K562 (cell line): ENCODE measurements around the gene GRK1. TPM values are rescaled to one million over a fixed set of nuclear protein-coding genes. Genes with fewer than 3 reads are reported as not detected.

ENCODE experiments used
- ATAC-seq: fragments of 200-7000 bp; cut with Tn5 transposase; 3 replicates; pipeline ENCODE4 v1.9.1; 2020; ENCODE audit warnings: moderate library complexity
- BruUV-seq: library from RNA; stranded (reverse); fragments of 400-500 nt; replicated peaks from 2 replicates; lab custom pipeline; 2021; lab: Mats Ljungman, UMichigan
- CTCF ChIA-PET: fragments of 300-600 bp; formaldehyde crosslinking; extraction: SDS; loops from one replicate; lab custom pipeline; 2021; ENCODE audit warnings: low intra/inter-chr PET ratio; lab: Yijun Ruan, JAX
- POLR2A ChIA-PET: fragments of 300-600, 350-650 bp; sonication (Branson Sonifier 250); formaldehyde crosslinking; extraction: SDS; loops from one replicate; lab custom pipeline; 2021; ENCODE audit warnings: antibody characterized with exemption, inconsistent platforms; lab: Yijun Ruan, JAX
- DNase-seq, 4 experiments: peaks; one replicate each; pipeline versions ENCODE4 v3.0.0 to v3.0.0-alpha.2; 2011 to 2018; ENCODE audit warnings: low spot score in 3 of 4, mixed read lengths in 3 of 4; ENCODE audit errors: extremely low read depth in 1 of 4
- FAIRE-seq: peaks from 2 replicates; lab custom pipeline; 2011; peaks lifted over from hg19 to GRCh38; lab: Jason Lieb, UNC
- H2AFZ ChIP-seq: 2 replicates; pipeline ENCODE4 v1.6.0; 2011; ENCODE audit warnings: low read depth, low read length, control low read depth, inconsistent platforms
- H3K27ac ChIP-seq: fragments of 200-600 bp; 3 replicates; pipeline ENCODE4 v1.8.0; 2011; ENCODE audit warnings: low read depth, mild to moderate bottlenecking, control low read depth, inconsistent platforms, low read length, moderate library complexity, mixed read lengths; ENCODE audit errors: extremely low read depth
- H3K27me3 ChIP-seq, 2 experiments: fragments of 300-600 bp in 1 of 2; 2 replicates in 1 of 2; 3 replicates in 1 of 2; pipeline versions ENCODE4 v1.6.0 to v1.8.0; 2011; ENCODE audit warnings: inconsistent platforms in 2 of 2, low read length in 2 of 2, mild to moderate bottlenecking in 1 of 2, mixed read lengths in 1 of 2, moderate library complexity in 1 of 2; ENCODE audit not compliant: control insufficient read depth in 2 of 2, insufficient read depth in 2 of 2
- H3K36me3 ChIP-seq: fragments of 300-600 bp; 3 replicates; pipeline ENCODE4 v1.8.0; 2011; ENCODE audit warnings: mild to moderate bottlenecking, low read length, inconsistent platforms; ENCODE audit not compliant: control insufficient read depth, insufficient read depth
- H3K4me1 ChIP-seq, 2 experiments: fragments of 200-600 bp in 1 of 2; replicated peaks in 1 of 2; 2 replicates in 1 of 2; 3 replicates in 1 of 2; pipeline versions ENCODE4 v1.5.1 to v1.8.0; 2011; ENCODE audit warnings: inconsistent platforms in 2 of 2, low read length in 2 of 2, mild to moderate bottlenecking in 1 of 2, mixed read lengths in 1 of 2, moderate library complexity in 1 of 2; ENCODE audit not compliant: control insufficient read depth in 2 of 2, insufficient read depth in 2 of 2
- H3K4me2 ChIP-seq: 2 replicates; pipeline ENCODE4 v1.6.1; 2011; ENCODE audit warnings: low read length, control low read depth, inconsistent platforms, mixed read lengths; ENCODE audit not compliant: insufficient read depth
- H3K4me3 ChIP-seq: fragments of 200-600 bp; sonication (generic), shearing (Covaris generic); 2 replicates; pipeline ENCODE4 v1.5.1; 2016; ENCODE audit warnings: control low read depth, inconsistent platforms
- H3K79me2 ChIP-seq: fragments of 200-600 bp; 3 replicates; pipeline ENCODE4 v1.8.0; 2011; ENCODE audit warnings: low read length, inconsistent platforms; ENCODE audit not compliant: control insufficient read depth, insufficient read depth
- H3K9ac ChIP-seq, 2 experiments: 2 replicates each; pipeline versions ENCODE4 v1.6.0 to v1.6.1; 2011; ENCODE audit warnings: low read depth in 2 of 2, low read length in 2 of 2, control low read depth in 1 of 2, inconsistent platforms in 1 of 2, mild to moderate bottlenecking in 1 of 2, mixed read lengths in 1 of 2; ENCODE audit not compliant: insufficient read depth in 1 of 2
- H3K9me1 ChIP-seq: one replicate; pipeline ENCODE4 v1.6.0; 2011; ENCODE audit warnings: inconsistent platforms, mild to moderate bottlenecking, low read length, moderate library complexity; ENCODE audit not compliant: control insufficient read depth, insufficient read depth
- H3K9me3 ChIP-seq: replicated peaks from 2 replicates; pipeline ENCODE4 v1.5.1; 2011; ENCODE audit warnings: low read depth, low read length, inconsistent platforms; ENCODE audit not compliant: control insufficient read depth, insufficient read depth
- H4K20me1 ChIP-seq: replicated peaks from 2 replicates; pipeline ENCODE4 v1.6.1; 2011; ENCODE audit warnings: low read length, inconsistent platforms, mixed read lengths; ENCODE audit not compliant: control insufficient read depth, insufficient read depth
- ARID2 ChIP-seq: fragments of 450-650 bp; IDR thresholded peaks from 2 replicates; pipeline ENCODE4 v1.6.1; 2017; ENCODE audit warnings: antibody characterized with exemption, mild to moderate bottlenecking
- CHD2 ChIP-seq: IDR thresholded peaks from 2 replicates; pipeline ENCODE4 v1.6.1; 2011; ENCODE audit warnings: low read depth, low read length
- EGR1 ChIP-seq: fragments of 450-650 bp; conservative IDR thresholded peaks from 2 replicates; pipeline ENCODE4 v1.6.1; 2017; ENCODE audit warnings: mild to moderate bottlenecking
- FOXA1 ChIP-seq: fragments of 450-650 bp; IDR thresholded peaks from 2 replicates; pipeline ENCODE4 v1.6.1; 2016; ENCODE audit warnings: mild to moderate bottlenecking, borderline replicate concordance
- FOXP1 ChIP-seq: sonication (generic); formaldehyde crosslinking; IDR thresholded peaks from 2 replicates; pipeline ENCODE4 v1.8.0; 2022; ENCODE audit warnings: mild to moderate bottlenecking, missing genetic modification reagents
- HSF4 ChIP-seq: fragments of 250-450 bp; sonication (Bioruptor Pico); IDR thresholded peaks from 2 replicates; pipeline ENCODE4 v2.1.2; 2022; ENCODE audit warnings: mild to moderate bottlenecking, moderate library complexity, borderline replicate concordance
- MCM3 ChIP-seq: fragments of 450-650 bp; IDR thresholded peaks from 2 replicates; pipeline ENCODE4 v1.6.1; 2016
- MEF2A ChIP-seq: IDR thresholded peaks from 2 replicates; pipeline ENCODE4 v1.6.1; 2011; ENCODE audit warnings: low read depth, mild to moderate bottlenecking, low read length, moderate library complexity; ENCODE audit not compliant: control insufficient read depth
- MIER1 ChIP-seq: fragments of 450-650 bp; IDR thresholded peaks from 2 replicates; pipeline ENCODE4 v1.6.1; 2016; ENCODE audit warnings: antibody characterized with exemption, mild to moderate bottlenecking, low read depth
- MTA2 ChIP-seq: fragments of 450-650 bp; IDR thresholded peaks from 2 replicates; pipeline ENCODE4 v1.6.1; 2016; ENCODE audit warnings: low read depth
- RNF2 ChIP-seq: sonication (generic); IDR thresholded peaks from 2 replicates; pipeline ENCODE4 v1.6.1; 2016
- TAF1 ChIP-seq: IDR thresholded peaks from 2 replicates; pipeline ENCODE4 v1.6.1; 2011; ENCODE audit warnings: mild to moderate bottlenecking, low read length, moderate library complexity; ENCODE audit not compliant: insufficient read depth, control insufficient read depth, severe bottlenecking; ENCODE audit errors: extremely low read depth
- TARDBP ChIP-seq: fragments of 450-650 bp; IDR thresholded peaks from 2 replicates; pipeline ENCODE4 v1.6.1; 2016
- ZNF311 ChIP-seq: fragments of 250-450 bp; sonication (Bioruptor Pico); IDR thresholded peaks from 2 replicates; pipeline ENCODE4 v1.4.0; 2020; ENCODE audit warnings: mild to moderate bottlenecking, moderate library complexity
- WGBS: fragments of 100-300 bp; shearing (Covaris generic); methylation state at CpG from one replicate; pipeline ENCODE4 v1.1.6; 2016; ENCODE audit warnings: low coverage, mixed read lengths; ENCODE audit not compliant: insufficient coverage; ENCODE audit errors: missing lambda C conversion rate; 5-methylcytosine and 5-hydroxymethylcytosine counted together
- in situ Hi-C: fragments of 300-500 bp; cut with MboI; formaldehyde crosslinking; loops from 4 replicates; pipeline ENCODE4 v1.15.0; 2018; ENCODE audit warnings: inconsistent platforms, mixed read lengths
- intact Hi-C: fragments of 100-400 bp; cut with micrococcal nuclease; formaldehyde crosslinking; loops from 2 replicates; pipeline ENCODE4 v1.14.2; 2022
- polyA plus RNA-seq, 8 experiments: library from polyadenylated mRNA; depleted of rRNA in 4 of 8; stranded (reverse) in 5 of 8; unstranded in 3 of 8; fragments of >200 nt; fragmentation: Nextera tagmentation in 2 of 8; fragmentation: Illumina TruSeq in 1 of 8; extraction: Ambion mirVana in 2 of 8; extraction: Trizol in 1 of 8; gene quantifications; 2 replicates each; pipeline versions ENCODE4 v1.2.1 to v1.2.3, GENCODE V29; 2011 to 2014; ENCODE audit warnings: inconsistent platforms in 1 of 8, missing spikeins in 1 of 8
- total RNA-seq, 7 experiments: library from RNA; depleted of rRNA in 6 of 7; stranded (reverse); fragments of >200 nt in 6 of 7; fragmentation: Illumina TruSeq in 2 of 7; extraction: Trizol in 2 of 7; gene quantifications; 2 replicates each; pipeline versions ENCODE4 v1.2.1 to v1.2.3, GENCODE V29; 2011 to 2021; ENCODE audit warnings: low replicate concordance in 1 of 7
- TF ChIP-seq, protein P1 (sequence below), 2 experiments: fragments of 450-650 bp; IDR thresholded peaks; 2 replicates each; pipeline ENCODE4 v1.6.1; 2016
- TF ChIP-seq, protein P2 (sequence below): fragments of 250-450 bp; sonication (Bioruptor Pico); IDR thresholded peaks from 2 replicates; pipeline ENCODE4 v1.8.0; 2022; ENCODE audit warnings: moderate library complexity, mild to moderate bottlenecking, inconsistent platforms
- TF ChIP-seq, protein P3 (sequence below): fragments of 450-650 bp; IDR thresholded peaks from 2 replicates; pipeline ENCODE4 v1.6.1; 2017; ENCODE audit warnings: mild to moderate bottlenecking, moderate library complexity

The GRK1 gene
- total and polyA plus RNA-seq, 9 of the 15 experiments (the other 6 are each of a cell fraction or from before 2014, with no cell fraction given), result 0.09 TPM; not detected in 8

DNA sequence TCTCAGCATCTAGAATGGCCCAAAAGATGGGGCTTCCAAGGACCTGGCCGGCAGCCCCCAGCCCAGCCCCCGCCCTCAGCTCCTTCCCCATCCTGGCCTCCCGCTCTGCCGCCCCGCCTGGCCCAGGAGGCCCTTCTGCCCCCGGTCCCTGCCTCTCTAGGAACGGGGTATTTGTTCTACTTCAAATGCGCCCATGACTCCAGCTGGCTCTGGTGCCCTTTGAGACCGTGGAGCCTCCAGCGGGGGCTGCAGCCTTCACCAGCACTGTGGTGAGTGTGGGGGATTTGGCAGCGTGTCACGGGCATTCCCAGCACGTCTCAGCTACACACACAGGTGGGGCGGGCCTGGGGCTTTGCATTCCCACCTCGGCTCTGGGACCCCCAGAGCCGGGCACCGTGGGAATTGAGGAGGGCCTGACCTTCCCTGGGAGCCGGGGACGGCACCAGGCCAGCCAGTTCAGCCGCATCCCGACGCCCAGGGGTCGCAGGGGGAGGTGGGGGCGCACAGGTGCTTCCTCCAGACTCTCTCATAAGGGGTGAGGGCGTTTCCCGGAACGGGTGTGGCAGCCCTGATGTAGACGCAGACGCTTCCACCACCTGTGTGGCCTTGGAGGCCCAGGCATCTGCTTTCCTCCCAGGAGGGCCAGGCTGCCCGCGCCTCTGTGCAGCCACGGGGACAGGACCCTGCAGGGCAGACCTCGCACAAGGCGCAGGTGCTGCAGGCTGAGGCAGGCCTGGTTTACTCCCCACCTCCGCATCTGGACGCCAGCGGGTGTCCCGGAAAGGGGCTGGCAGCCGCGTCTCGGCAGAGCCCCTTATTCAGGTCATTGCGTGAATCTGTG, 10.0 kb upstream of the GRK1 start:
- DNase-seq (no peak), FAIRE-seq (no peak), ATAC-seq (no peak)
- BruUV-seq, result no TSS peak
- Histone ChIP-seq H3K9ac (no peak overlapping the region), H3K4me1 (peaks cover 0 to 16% of the 10 kb centered on the region in 2 experiments; a peak in 2 of 5 replicates), H3K36me3 (no peaks in the 10 kb centered on the region), H4K20me1 (no peaks in the 10 kb centered on the region; the same call in 1 of the 2 replicates), H3K27ac (no peak overlapping the region), H3K27me3 (peaks cover 20 to 68% of the 10 kb centered on the region in 2 experiments), H2AFZ (no peak overlapping the region), H3K4me3 (no peak overlapping the region), H3K79me2 (no peaks in the 10 kb centered on the region), H3K4me2 (no peak overlapping the region), H3K9me3 (no peaks in the 10 kb centered on the region), H3K9me1 (no peaks in the 10 kb centered on the region)
- ChIA-PET POLR2A (interaction anchor here (0.6 kb wide), 1 partner anchor 563 kb away, joined by 3 read pairs; no protein-coding TSS in a partner anchor), CTCF (no interaction called here)
- under 1% methylated on average over 18 of the region's 42 CpGs for WGBS
- no peak for TF ChIP-seq RNF2
- TF ChIP-seq, protein P1, sequence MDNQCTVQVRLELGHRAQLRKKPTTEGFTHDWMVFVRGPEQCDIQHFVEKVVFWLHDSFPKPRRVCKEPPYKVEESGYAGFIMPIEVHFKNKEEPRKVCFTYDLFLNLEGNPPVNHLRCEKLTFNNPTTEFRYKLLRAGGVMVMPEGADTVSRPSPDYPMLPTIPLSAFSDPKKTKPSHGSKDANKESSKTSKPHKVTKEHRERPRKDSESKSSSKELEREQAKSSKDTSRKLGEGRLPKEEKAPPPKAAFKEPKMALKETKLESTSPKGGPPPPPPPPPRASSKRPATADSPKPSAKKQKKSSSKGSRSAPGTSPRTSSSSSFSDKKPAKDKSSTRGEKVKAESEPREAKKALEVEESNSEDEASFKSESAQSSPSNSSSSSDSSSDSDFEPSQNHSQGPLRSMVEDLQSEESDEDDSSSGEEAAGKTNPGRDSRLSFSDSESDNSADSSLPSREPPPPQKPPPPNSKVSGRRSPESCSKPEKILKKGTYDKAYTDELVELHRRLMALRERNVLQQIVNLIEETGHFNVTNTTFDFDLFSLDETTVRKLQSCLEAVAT (IDR thresholded peaks at IDR 0.05), result no peak
- no peak for TF ChIP-seq MTA2
- TF ChIP-seq, protein P2, sequence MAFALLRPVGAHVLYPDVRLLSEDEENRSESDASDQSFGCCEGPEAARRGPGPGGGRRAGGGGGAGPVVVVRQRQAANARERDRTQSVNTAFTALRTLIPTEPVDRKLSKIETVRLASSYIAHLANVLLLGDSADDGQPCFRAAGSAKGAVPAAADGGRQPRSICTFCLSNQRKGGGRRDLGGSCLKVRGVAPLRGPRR (CRISPR knock-in tag), result no peak
- no peak for TF ChIP-seq MEF2A
- no peak for TF ChIP-seq HSF4 (CRISPR knock-in tag)
- TF ChIP-seq TAF1, result no peak
- no peak for TF ChIP-seq CHD2
- no peak for TF ChIP-seq FOXA1
- no peak for TF ChIP-seq FOXP1 (CRISPR knock-in tag)
- no peak for TF ChIP-seq TARDBP
- no peak for TF ChIP-seq MCM3
- TF ChIP-seq MIER1, result no peak
- no peak for TF ChIP-seq ARID2
- no peak for TF ChIP-seq ZNF311
- no peak for TF ChIP-seq EGR1
- TF ChIP-seq, protein P3, sequence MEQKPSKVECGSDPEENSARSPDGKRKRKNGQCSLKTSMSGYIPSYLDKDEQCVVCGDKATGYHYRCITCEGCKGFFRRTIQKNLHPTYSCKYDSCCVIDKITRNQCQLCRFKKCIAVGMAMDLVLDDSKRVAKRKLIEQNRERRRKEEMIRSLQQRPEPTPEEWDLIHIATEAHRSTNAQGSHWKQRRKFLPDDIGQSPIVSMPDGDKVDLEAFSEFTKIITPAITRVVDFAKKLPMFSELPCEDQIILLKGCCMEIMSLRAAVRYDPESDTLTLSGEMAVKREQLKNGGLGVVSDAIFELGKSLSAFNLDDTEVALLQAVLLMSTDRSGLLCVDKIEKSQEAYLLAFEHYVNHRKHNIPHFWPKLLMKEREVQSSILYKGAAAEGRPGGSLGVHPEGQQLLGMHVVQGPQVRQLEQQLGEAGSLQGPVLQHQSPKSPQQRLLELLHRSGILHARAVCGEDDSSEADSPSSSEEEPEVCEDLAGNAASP, result no peak
- intact Hi-C loops, result no loop called here
- in situ Hi-C loops, result loop anchor here (5.0 to 10.0 kb wide), 2 partner anchors 145 to 258 kb away; no protein-coding TSS in a partner anchor
